ENCODE measurements around the gene TULP3.

GRCh38 chr12:2982361-2982760, 91.7 kb downstream of the TULP3 start:
- no peak for TF ChIP-seq CTCF (conservative IDR thresholded peaks at IDR 0.05; ENCODE audit: low read length)
- TF ChIP-seq EZH2phosphoT487 (IDR thresholded peaks at IDR 0.05; ENCODE audit: borderline replicate concordance) = no peak
